ENCODE measurements around the gene RRAGC. TPM values are rescaled to one million over a fixed set of nuclear protein-coding genes. Genes with fewer than 3 reads are reported as not detected.

Gene RRAGC
- total RNA-seq, 2 donors from 2014 or later, result 22.1 to 27.4 TPM

- ATAC-seq (replicated peaks in 1 of 2), result no peak
- no peak for DNase-seq
- Mint-ChIP-seq H3K4me1 (ENCODE audit: low read depth) (no peaks in the 10 kb centered on the region), H3K27me3 (ENCODE audit: low read depth) (peaks cover 82% of the 10 kb centered on the region), H3K4me3 (peak overlapping the region; percentile 67 to 87), H3K27ac (no peak overlapping the region), H3K9me3 (no peaks in the 10 kb centered on the region), H3K36me3 (ENCODE audit: insufficient read depth in 2 of 2) (peaks cover 0 to 2% of the 10 kb centered on the region in 2 donors)
Measured at GRCh38 chr1:38803647-38804046, 55.9 kb downstream of the RRAGC start.

GRCh38 chr1:38800720-38801671 lies 58.6 kb downstream of the RRAGC start:
- H3K27ac Mint-ChIP-seq, result no peak overlapping the region
- H3K4me1 Mint-ChIP-seq (ENCODE audit: low read depth), result no peaks in the 10 kb centered on the region
- DNase-seq (no peak), ATAC-seq (replicated peaks in 1 of 2) (no peak)
- H3K4me3 Mint-ChIP-seq, result no peak overlapping the region
- no peaks in the 10 kb centered on the region for H3K9me3 Mint-ChIP-seq
- peaks cover 63% of the 10 kb centered on the region for H3K27me3 Mint-ChIP-seq (ENCODE audit: low read depth)
- peaks cover 0 to 2% of the 10 kb centered on the region in 2 donors for H3K36me3 Mint-ChIP-seq (ENCODE audit: insufficient read depth in 2 of 2)

- Mint-ChIP-seq H3K27ac (no peak overlapping the region), H3K9me3 (peaks cover 5 to 7% of the 10 kb centered on the region in 2 donors), H3K27me3 (ENCODE audit: low read depth) (peaks cover 67% of the 10 kb centered on the region), H3K4me1 (ENCODE audit: low read depth) (no peaks in the 10 kb centered on the region), H3K36me3 (ENCODE audit: insufficient read depth in 2 of 2) (peaks cover 0 to 4% of the 10 kb centered on the region in 2 donors), H3K4me3 (no peak overlapping the region)
- ATAC-seq (replicated peaks in 1 of 2), result no peak
- DNase-seq, result no peak
Measured at GRCh38 chr1:38793299-38793698, 66.3 kb downstream of the RRAGC start.

- Mint-ChIP-seq H3K27me3 (ENCODE audit: low read depth) (peaks cover 64% of the 10 kb centered on the region), H3K4me3 (no peak overlapping the region), H3K27ac (no peak overlapping the region), H3K4me1 (ENCODE audit: low read depth) (no peaks in the 10 kb centered on the region), H3K9me3 (peaks cover 5 to 7% of the 10 kb centered on the region in 2 donors), H3K36me3 (ENCODE audit: insufficient read depth in 2 of 2) (peaks cover 0 to 4% of the 10 kb centered on the region in 2 donors)
- ATAC-seq (replicated peaks in 1 of 2), result no peak
- no peak for DNase-seq
Measured at GRCh38 chr1:38791892-38792291, 67.7 kb downstream of the RRAGC start.

GRCh38 chr1:38791164-38791515 lies 68.4 kb downstream of the RRAGC start:
- Mint-ChIP-seq H3K27me3 (ENCODE audit: low read depth) (peaks cover 69% of the 10 kb centered on the region), H3K4me1 (ENCODE audit: low read depth) (no peaks in the 10 kb centered on the region), H3K36me3 (ENCODE audit: insufficient read depth in 2 of 2) (peaks cover 0 to 4% of the 10 kb centered on the region in 2 donors), H3K4me3 (no peak overlapping the region), H3K27ac (no peak overlapping the region), H3K9me3 (peaks cover 5 to 7% of the 10 kb centered on the region in 2 donors)
- ATAC-seq (replicated peaks in 1 of 2), result no peak
- no peak for DNase-seq

GRCh38 chr1:38790422-38791163 lies 69.0 kb downstream of the RRAGC start:
- Mint-ChIP-seq H3K36me3 (ENCODE audit: insufficient read depth in 2 of 2) (peaks cover 0 to 4% of the 10 kb centered on the region in 2 donors), H3K27ac (no peak overlapping the region), H3K27me3 (ENCODE audit: low read depth) (peaks cover 75% of the 10 kb centered on the region), H3K4me3 (no peak overlapping the region), H3K9me3 (peaks cover 5 to 7% of the 10 kb centered on the region in 2 donors), H3K4me1 (ENCODE audit: low read depth) (no peaks in the 10 kb centered on the region)
- ATAC-seq (replicated peaks in 1 of 2) (no peak), DNase-seq (no peak)

- no peak overlapping the region for H3K4me3 Mint-ChIP-seq
- ATAC-seq (replicated peaks in 1 of 2) (no peak), DNase-seq (no peak)
- peaks cover 0 to 2% of the 10 kb centered on the region in 2 donors for H3K36me3 Mint-ChIP-seq (ENCODE audit: insufficient read depth in 2 of 2)
- peaks cover 77% of the 10 kb centered on the region for H3K27me3 Mint-ChIP-seq (ENCODE audit: low read depth)
- H3K9me3 Mint-ChIP-seq, result peaks cover 2 to 7% of the 10 kb centered on the region in 2 donors
- no peak overlapping the region for H3K27ac Mint-ChIP-seq
- H3K4me1 Mint-ChIP-seq (ENCODE audit: low read depth), result no peaks in the 10 kb centered on the region
Measured at GRCh38 chr1:38789498-38790169, 69.9 kb downstream of the RRAGC start.

- no peak overlapping the region for H3K27ac Mint-ChIP-seq
- no peaks in the 10 kb centered on the region for H3K36me3 Mint-ChIP-seq (ENCODE audit: insufficient read depth in 2 of 2)
- H3K9me3 Mint-ChIP-seq, result peaks cover 0 to 5% of the 10 kb centered on the region in 2 donors
- ATAC-seq (replicated peaks in 1 of 2) (no peak), DNase-seq (no peak)
- peaks cover 78% of the 10 kb centered on the region for H3K27me3 Mint-ChIP-seq (ENCODE audit: low read depth)
- no peaks in the 10 kb centered on the region for H3K4me1 Mint-ChIP-seq (ENCODE audit: low read depth)
- H3K4me3 Mint-ChIP-seq, result no peak overlapping the region
Measured at GRCh38 chr1:38788341-38789336, 70.9 kb downstream of the RRAGC start.

Other genes with a start within 250 kb of the RRAGC start
- gene MYCBP, start 13.6 kb upstream of the RRAGC start, total RNA-seq, result 10 to 100 TPM; 22.0 to 29.8 TPM
- gene GJA9, start 21.8 kb upstream of the RRAGC start, total RNA-seq, result not detected
- gene RHBDL2, start 82.1 kb upstream of the RRAGC start, total RNA-seq, result not detected
- 10 to 100 TPM; 73.9 to 74.6 TPM for gene AKIRIN1, start 131.5 kb upstream of the RRAGC start, total RNA-seq
- gene NDUFS5, start 166.6 kb upstream of the RRAGC start, total RNA-seq, result 10 to 100 TPM; 88.7 to 89.1 TPM

All from activated T-cell treated with anti-CD3 and anti-CD28 coated beads, Interleukin-2, amount 50 U/mL, for 72 hours (primary cell).